Bronchial epithelial cell (primary cell): ENCODE measurements around the gene PSMC1. TPM values are rescaled to one million over a fixed set of nuclear protein-coding genes. Genes with fewer than 3 reads are reported as not detected.

Source experiments
- DNase-seq: peaks from one replicate; pipeline ENCODE4 v3.0.0-alpha.2; 2010; ENCODE audit warnings: low read depth
- FAIRE-seq: peaks from 2 replicates; lab custom pipeline; 2011; peaks lifted over from hg19 to GRCh38; lab: Jason Lieb, UNC
- H3K27me3 ChIP-seq: 2 replicates; pipeline ENCODE4 v1.5.1; 2011; ENCODE audit warnings: low read length; ENCODE audit not compliant: control insufficient read depth, insufficient read depth
- H3K36me3 ChIP-seq: 2 replicates; pipeline ENCODE4 v1.5.1; 2011; ENCODE audit warnings: low read length; ENCODE audit not compliant: control insufficient read depth, insufficient read depth
- H3K4me3 ChIP-seq: 2 replicates; pipeline ENCODE4 v1.5.1; 2011; ENCODE audit warnings: mild to moderate bottlenecking, low read depth, low read length, control low read depth
- CTCF ChIP-seq: IDR thresholded peaks from 2 replicates; pipeline ENCODE4 v1.5.1; 2011; ENCODE audit warnings: mild to moderate bottlenecking, moderate library complexity, low read length, control low read depth, inconsistent platforms; ENCODE audit not compliant: insufficient read depth, severe bottlenecking
- total RNA-seq: library from RNA; depleted of rRNA; stranded (reverse); fragments of >200 nt; gene quantifications from 2 replicates; pipeline ENCODE4 v1.2.1, GENCODE V29; 2014

Gene PSMC1
- total RNA-seq, 1 donor from 2014 or later: 102 TPM

GRCh38 chr14:90263748-90264449 lies 7.5 kb downstream of the PSMC1 start:
- Histone ChIP-seq H3K36me3 (peaks cover 28% of the 10 kb centered on the region), H3K4me3 (no peak overlapping the region), H3K27me3 (no peaks in the 10 kb centered on the region)
- FAIRE-seq (no peak), DNase-seq (no peak)
- no peak for TF ChIP-seq CTCF

- peaks cover 31% of the 10 kb centered on the region for H3K36me3 ChIP-seq
These were observed 10.2 kb downstream of the PSMC1 start for GRCh38 chr14:90266441-90267154.

GRCh38 chr14:90268420-90268819 lies 12.1 kb downstream of the PSMC1 start:
- Histone ChIP-seq H3K27me3 (no peaks in the 10 kb centered on the region), H3K4me3 (no peak overlapping the region), H3K36me3 (peaks cover 35% of the 10 kb centered on the region)
- FAIRE-seq (no peak), DNase-seq (no peak)
- TF ChIP-seq CTCF: no peak

More at GRCh38 chr14:90266441-90267154, 10.2 kb downstream of the PSMC1 start:
- H3K27me3 ChIP-seq: no peaks in the 10 kb centered on the region
- no peak for FAIRE-seq
- no peak for DNase-seq
- no peak overlapping the region for H3K4me3 ChIP-seq
- no peak for TF ChIP-seq CTCF

GRCh38 chr14:90272523-90272922 lies 16.2 kb downstream of the PSMC1 start:
- FAIRE-seq (no peak), DNase-seq (no peak)
- no peak overlapping the region for H3K4me3 ChIP-seq
- no peaks in the 10 kb centered on the region for H3K27me3 ChIP-seq
- H3K36me3 ChIP-seq: peaks cover 25% of the 10 kb centered on the region
- TF ChIP-seq CTCF: no peak

GRCh38 chr14:90273532-90273931 lies 17.2 kb downstream of the PSMC1 start:
- TF ChIP-seq CTCF: no peak
- FAIRE-seq: no peak
- Histone ChIP-seq H3K27me3 (no peaks in the 10 kb centered on the region), H3K4me3 (no peak overlapping the region), H3K36me3 (peaks cover 26% of the 10 kb centered on the region)
- no peak for DNase-seq
